Epidermal melanocyte (primary cell): Measurements from ENCODE around the gene PPIL6.

Experiments
- DNase-seq: peaks from one replicate; pipeline ENCODE4 v3.0.0; 2011; ENCODE audit warnings: low spot score; ENCODE audit not compliant: insufficient read length

Gene PPIL6

DNA sequence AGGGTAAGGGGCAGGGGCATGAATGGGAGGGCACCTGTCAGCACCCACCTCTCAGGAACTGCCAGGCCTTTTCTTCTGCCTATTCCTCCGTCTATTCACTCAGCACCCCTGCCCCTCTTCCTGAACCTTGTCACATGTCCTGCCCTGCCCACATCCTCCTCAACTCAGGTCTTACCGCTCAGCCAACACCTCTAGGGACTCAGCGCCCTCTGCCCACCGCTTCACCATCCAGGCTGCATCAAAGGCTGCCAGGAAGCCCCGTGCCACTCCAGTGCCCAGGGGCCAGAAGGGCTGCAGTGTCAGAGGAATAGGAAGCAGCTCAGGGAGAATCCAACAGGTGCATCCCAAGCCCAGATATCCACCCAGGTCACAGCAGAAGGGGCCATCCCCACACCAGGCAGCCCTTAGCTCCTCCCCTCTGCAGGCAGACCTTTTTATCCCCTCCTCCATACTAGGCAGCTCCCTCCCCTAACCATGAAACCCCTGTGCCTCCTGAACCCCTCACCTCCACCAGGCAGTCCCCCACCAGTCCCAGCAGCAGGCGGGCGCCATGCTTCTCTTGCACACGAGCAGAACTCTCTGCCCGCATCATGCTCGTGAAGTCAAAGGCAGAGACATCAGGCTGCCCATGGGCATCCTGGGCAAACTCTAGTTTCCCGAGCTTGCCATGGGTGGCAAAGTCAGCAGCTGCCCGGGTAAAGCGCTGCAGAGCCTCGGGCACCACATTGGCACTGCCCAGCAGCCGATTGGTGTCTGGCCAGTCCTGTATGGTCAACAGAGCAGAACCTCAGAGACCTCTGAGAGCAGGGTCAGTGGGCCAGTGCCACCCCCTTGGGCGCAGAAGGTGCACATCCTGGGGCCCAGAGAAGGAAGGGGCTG is 9.6 kb upstream of the PPIL6 start:
- DNase-seq: no peak

DNA sequence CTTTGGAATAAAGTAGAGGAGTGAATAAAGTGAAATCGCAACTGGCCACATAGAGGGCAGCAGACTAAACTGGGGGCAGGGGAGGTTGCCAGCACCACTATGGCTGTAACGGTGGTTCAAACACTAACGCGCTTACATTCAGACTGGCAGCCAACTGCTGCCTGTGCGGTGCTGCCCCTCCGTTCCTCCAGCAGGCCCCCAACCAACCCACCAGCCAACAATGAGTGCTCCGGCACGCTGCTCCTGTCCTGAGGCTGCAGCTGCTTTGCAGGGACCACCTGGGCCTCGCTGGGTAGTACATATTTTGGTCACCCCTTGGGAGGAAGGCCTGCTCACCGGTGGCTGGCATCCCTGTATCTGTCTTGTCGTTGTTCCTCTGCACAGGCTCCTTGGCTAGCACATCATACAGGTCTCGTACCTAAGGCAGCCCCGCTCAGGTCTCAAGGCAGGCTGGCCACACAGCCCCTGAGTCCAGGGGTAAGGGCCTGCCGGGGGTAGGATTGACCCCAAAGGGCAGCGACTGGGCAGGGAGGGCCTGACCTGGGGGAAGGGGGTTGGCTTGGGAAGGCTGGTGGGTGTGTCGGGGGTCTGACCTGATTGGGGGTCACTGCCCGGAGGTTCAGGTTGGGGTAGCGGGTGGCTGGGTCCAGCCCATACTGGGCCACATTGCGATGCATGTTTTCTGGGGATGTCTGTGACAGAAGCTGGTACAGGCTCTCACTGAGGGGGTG is 8.8 kb upstream of the PPIL6 start:
- no peak for DNase-seq

DNA sequence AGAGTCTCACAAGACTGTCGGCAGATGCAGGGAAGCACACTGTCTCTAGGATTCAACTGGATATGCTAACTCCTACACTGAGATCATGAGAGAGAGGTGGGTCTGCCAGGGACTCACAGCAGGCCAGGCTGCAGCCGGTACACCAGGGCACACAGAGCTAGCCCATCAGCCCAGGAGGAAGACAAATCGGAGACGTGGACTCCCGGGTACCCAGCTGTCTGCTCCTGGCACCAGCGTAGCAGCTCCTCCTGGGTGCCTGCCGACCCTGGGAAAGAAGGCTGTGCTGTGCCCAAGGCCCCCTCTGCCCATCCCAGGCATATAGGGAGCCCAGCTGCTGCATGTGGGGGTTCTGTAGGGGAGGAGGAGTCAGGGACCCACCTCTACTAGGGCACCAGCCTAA is 8.2 kb upstream of the PPIL6 start:
- DNase-seq: no peak

DNA sequence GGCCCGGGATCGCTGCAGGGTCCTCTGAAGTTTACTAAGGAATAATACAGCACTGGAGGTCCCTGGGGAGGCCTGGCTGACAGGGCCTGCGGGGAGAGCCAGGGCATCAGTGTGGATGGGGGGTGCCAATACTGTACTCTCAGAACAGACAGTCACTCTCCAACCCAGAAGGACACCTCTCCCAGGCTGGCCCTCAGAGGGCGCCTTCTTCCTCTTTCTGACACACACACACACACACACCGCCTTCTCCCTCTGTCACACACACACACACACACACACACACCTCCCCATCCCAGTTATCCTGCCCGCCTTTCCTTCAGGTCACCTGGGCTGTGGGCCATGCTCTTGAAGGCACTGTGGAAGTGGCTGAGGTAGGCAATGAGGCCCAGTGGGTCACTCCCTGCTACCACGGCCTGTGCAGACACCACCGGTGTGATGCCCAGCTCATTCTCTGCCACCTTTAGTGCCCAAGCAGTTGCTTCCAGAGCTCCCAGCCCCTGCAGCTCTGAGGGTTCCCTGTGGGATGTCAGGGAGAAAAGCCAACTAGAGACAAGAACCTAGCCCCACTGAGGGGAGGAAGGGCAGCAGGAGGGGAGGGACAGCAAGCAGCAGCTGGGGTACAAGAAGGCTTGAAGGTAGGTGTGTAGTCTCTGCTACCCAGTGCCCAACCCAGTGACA is 7.6 kb upstream of the PPIL6 start:
- no peak for DNase-seq

DNA sequence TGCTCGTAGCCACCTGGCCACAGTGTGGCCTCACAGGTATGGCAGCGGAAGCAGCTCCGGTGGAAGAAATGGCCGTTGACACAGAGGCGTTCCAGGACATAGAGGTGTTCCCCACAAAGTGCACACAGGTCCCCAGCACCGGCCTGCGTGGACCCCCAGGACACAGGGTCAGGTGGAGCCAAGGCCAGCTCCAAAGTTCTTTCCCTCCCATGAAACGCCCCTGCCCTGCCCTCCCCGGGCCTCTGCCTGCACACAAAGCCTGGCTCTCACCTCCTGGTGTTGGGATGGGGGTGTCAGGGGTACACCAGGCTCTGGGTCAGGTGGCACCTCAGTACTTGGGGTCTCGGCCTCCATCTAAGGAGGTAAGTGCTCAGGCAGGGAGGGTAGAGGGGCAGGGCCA is 6.7 kb upstream of the PPIL6 start:
- DNase-seq: no peak

DNA sequence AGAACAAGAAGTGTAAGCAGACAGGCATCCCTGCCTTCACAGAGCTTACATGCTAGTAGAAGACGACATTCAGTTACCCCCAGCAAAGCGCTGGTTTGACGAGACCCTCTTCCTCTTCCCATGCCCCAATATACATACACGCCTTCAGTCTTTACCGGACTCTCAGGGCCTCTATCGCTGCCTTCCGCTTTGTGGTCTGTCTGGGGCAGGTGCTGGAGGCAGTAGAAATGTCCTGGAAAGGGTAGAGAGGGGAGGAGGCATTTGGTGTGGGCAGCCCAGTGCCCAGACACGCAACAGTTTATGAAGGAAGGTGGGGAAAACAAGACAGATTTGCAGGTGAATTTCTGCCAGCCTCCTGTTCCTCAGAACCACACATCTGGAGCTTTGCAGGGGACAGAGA is 6.1 kb upstream of the PPIL6 start:
- DNase-seq: no peak

DNA sequence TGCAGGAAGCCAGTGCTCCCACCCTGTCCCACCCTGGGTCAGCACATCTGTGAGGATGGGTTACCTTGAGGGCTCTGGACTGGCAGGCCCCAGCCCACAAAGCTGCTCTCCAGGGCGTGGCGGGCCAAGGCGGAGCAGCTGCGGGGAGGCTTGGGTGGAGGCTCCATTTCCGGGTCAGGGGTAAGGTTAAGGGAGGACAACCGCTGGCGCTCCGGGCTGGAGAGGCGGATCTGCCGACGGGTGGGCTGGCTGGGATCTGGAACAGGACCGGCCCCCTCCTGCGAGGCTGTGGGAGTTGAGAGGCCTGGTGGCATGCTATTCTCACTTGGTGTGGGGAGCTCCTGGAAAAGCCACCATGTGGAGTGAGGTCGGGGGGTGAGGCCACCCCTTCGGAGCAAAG is 5.6 kb upstream of the PPIL6 start:
- no peak for DNase-seq

DNA sequence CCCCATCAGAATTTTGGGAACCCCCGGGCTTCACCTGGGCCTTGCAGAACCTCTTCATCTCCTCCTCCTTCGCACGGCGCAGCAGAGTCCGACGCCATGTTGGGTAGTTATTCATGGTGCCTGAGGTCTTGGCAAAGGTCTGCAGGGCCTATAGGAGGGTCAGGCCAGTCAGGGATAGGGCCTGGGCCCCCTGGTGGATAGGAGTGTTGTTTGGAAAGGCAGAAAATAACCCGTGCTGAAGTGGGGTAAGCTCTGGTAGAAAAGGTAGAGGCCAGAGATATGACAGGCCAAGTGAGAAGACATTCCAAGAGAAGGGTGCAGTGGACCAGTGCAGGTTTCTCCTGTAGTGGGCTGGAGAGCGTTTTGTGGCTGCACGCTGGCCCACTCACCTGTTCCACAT is 5.0 kb upstream of the PPIL6 start:
- no peak for DNase-seq

DNA sequence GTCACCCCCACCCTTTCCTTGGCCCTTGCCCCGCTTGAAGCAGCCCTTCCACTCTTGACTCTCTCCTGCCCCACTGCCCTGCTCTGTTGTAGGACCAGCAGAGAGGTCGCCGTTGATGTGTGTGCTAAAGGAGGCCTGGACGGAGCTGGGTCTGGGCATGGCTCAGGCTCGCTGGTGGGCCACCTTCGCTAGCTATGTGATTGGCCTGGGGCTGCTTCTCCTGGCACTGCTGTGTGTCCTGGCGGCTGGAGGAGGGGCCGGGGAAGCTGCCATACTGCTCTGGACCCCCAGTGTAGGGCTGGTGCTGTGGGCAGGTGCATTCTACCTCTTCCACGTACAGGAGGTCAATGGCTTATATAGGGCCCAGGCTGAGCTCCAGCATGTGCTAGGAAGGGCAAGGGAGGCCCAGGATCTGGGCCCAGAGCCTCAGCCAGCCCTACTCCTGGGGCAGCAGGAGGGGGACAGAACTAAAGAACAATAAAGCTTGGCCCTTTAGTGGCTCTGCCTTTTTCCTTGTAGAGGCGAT is 3.1 kb upstream of the PPIL6 start:
- no peak for DNase-seq

DNA sequence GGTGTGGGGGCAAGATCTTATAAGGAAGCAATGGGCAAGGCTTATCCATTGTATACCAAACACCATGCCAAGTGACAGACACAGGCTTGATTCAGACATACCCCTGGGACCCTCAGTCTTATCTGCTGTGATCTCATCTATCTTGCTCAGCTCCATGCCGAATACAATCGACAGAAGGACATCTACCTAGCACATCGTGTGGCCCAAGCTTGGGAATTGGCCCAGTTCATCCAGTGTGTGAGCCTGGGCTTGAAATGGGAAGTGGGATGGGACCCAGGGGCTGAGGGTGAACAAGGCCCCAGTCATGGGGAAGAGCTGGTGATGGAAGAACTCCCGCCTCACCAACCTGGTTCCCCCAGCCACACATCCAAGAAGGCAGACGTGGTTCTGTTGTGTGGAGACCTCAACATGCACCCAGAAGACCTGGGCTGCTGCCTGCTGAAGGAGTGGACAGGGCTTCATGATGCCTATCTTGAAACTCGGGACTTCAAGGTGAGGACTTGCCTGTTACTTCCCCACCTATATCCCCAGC is 2.0 kb upstream of the PPIL6 start:
- DNase-seq: no peak

DNA sequence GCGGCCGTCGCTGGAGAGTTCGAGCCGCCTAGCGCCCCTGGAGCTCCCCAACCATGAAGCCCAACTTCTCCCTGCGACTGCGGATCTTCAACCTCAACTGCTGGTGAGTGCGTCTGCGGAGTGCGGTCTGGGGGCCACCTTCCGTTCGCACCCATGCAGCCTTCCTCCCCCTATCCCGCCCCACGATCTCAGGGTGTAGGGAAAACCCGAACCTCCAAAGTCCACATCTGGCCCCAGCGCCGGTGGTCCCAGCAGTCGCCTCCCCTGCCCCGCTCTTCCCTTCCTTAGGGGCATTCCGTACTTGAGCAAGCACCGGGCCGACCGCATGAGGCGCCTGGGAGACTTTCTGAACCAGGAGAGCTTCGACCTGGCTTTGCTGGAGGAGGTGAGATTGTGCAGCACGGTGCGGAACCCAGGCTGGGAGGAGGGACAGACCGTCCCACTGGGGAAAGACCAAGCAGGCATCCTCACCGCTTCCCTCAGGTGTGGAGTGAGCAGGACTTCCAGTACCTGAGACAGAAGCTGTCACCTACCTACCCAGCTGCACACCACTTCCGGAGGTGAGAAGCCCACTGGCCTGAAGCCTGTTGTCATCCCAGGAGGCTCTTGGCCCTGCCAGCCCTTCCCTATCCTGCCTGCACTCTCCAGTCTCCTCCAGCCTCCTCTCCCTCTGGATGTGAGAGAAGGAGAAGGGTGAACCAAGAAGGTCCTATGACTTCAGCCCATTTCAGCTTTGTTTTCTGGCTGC is 815 bp upstream of the PPIL6 start:
- DNase-seq: no peak

DNA sequence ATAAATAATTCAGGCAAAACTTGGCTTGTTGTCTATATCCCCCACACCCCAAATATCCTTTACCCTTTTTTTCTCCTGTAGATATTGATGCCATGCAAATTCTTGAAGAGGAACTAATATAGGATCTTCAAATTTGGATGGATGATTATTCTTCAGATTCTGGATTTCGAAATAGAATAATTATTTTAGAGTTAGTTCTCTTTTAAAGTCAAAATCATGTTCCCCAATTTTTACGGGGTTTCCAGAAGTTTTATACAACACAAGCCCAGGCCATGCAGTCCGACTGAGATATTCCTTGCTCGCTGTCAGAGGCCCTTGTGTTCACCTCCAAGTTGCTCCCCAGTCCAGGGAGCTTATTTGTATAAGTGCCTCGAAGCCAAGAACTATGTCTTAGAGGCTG is 4.4 kb downstream of the PPIL6 start:
- no peak for DNase-seq

DNA sequence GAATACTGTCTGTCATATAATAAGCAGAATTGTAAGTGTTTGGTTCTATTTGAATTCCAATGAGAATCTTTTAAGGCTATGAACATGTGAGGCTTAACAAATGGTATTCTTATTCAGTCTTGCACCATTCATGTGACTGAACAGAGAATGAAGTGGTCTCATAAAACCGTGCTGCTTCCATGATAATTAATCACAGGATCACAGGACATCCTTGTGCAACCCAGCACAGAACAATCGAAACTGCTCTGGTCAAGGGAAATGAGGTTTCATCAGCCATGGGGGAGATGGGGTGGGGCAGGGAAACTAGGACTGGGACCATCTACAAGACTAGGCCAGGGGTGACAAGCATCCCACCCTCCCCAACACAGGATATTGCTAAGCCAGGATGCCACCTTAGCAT is 6.0 kb downstream of the PPIL6 start:
- DNase-seq: peak; percentile 51

DNA sequence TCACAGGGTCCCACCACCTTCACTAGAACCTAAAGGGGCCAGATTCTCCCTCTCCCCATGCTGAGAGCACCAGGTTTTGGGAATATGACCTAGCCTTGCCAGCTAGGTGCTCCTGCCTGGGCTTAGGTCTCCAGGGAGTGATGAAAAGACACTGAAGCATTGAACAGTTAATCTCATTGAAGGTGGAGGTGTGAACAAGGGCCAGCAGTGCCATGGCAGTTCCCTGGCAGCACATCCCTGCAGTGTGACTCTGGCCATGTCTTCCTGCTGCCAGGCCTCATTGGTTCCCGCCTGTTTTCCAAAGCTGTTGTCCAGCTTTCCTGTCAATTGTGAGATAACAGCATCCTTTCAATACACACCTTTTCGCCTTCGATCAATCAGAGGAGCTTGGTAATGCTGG is 10.9 kb downstream of the PPIL6 start:
- DNase-seq: no peak

DNA sequence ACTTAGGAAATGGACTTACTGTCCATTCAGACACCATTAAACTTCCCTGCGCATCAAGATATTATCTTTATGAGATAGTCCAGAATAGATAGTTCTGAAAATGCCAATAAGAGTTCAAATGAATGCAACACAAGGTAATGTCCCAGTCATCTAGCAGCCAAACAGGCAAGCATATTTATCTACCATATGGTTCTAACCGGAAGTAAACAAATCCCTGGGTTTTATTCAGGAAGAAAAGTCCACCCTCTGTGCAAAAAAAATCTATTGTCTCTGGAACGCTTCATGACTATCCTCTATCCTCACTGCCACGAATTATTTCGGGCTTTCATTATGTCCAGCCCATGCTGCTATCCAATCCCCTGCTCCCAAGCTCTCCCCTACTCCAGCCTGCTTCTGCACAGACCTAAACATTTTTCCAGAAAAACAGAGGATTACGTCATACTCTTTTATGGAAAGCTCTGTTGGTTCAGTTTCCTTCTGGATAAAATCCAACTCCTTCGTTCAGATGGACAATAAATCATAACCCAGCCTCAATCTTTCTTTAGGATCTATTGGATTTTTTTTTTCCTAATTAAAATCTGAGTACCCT is 11.4 kb downstream of the PPIL6 start:
- no peak for DNase-seq

DNA sequence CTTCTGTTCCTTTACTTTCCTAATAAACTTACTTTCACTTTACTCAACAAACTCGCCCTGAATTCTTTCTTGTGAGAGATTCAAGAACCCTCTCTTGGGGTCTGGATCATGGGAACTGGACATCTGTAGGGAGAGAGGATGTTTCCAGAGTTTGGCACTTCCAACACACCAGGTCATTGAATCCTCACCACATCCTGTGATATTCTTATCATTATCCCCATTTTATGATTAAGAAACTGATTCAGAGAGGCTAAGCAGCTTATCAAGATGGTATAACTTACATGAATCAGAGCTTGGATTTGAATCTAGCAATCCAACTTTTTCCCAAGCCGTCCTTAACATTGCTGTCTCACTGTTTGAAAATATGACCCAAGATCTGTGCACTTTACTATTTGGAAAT is 15.5 kb downstream of the PPIL6 start:
- no peak for DNase-seq

DNA sequence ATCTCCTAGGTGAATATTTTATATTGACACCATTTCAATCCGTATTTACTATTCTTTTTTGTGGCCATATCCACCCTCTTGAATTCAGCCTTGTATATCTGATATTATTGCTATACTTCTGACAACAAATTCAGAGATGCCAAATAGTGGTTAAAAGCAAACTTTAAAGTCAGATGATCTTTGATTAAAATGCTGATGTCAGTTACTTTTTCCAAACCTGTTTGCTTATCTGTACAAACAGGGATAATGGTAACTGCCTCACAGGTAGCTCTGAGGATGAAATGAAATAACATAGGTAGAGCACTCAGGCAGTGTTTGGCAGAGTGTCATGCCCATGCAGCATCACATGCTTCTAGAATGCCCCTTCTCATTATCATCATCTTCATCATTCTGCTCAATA is 19.2 kb downstream of the PPIL6 start:
- DNase-seq: no peak

DNA sequence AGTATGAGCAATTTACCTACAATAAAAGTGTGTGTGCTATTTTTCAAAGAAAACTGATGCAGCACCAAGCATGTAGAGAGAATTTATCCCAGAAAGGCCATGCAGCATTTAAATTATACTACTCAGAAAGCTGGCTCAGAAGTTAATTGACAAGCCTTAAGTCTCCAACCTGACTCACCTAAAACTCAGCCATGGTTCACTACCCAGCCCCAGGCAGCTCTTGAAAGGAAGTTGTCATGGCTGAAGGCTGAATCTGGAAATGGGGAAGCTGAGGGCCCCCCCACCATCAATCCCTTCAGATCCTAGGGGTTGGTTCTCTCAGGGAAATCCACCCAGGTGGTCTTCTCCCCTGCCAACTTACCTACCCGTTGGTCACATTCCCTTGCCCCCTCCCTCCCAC is 19.7 kb downstream of the PPIL6 start:
- no peak for DNase-seq

DNA sequence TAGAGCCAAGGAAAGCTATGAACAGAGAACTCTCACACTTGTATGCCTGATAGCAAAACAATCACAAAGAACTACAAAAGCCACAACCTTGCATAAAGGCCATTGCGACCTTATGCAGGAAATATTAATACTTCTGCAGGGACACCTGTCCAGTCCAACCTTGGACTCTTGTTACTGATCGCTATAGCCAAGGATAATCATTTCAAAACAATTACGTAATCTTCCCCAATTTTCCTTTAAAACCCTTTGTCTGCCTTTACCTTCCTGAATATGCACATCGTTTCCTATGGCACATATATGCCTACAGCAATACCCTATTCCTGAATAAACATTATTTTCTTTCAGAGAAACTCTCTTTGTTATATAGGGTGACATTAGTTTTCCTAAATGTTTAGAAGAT is 22.8 kb downstream of the PPIL6 start:
- no peak for DNase-seq

DNA sequence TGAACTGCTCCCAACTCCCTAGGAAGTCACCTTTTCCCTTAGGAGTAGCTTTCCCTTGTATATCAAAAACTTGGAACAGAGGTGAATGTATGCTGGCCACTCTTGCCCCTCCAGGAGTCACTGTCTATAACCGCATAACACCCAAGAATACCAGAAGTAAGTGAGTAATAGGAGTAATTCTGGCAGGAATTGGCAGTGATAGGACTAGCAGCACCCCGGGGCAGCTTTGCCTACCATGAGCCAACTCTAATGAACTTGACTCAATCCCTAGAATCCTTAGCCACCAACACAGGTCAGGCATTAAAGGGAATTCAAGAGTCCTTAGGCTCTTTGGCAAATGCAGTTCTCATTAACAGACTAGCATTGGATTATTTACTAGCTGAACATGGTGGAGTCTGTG is 29.4 kb downstream of the PPIL6 start:
- no peak for DNase-seq

DNA sequence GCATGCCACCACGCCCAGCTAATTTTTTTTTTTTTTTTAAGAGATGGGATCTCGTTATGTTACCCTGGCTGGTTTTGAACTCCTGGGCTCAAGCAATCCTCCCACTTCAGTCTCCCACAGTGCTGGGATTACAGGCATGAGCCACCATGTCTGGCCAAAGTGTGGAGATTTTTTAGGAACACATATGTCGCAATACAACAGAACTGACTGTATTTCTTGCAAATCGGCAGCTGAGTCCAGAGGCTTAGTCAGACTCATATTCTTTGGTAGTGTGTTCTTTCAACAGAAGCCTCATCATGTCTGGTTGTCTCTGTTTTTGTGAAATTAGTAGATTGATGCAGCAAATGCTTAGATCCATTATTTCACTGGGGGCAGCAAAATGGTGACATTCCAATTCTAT is 34.2 kb downstream of the PPIL6 start:
- no peak for DNase-seq
